ENCODE results near the gene MED13. TPM values are rescaled to one million over a fixed set of nuclear protein-coding genes. Genes with fewer than 3 reads are reported as not detected.

MED13 gene
- total and polyA plus RNA-seq, 9 donors = 15.9 to 40.6 (median 27.1) TPM

DNA sequence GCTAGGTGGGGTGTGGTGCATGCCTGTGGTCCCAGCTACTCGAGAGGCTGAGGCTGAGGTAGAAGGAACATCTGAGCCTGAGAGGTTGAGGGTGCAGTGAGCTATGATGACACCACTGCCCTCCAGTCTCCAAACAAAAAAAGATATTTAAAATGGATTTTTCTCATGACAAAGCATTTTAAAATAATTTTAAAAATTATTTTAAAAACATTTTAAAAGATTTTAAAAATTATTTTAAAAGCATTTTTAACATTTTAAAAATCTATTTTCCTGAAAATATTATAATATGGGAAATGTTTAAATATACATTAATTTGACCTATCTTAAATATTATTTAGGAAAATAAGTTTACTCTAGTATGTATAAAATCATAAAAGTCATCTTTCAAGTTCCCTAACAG is 26.8 kb downstream of the MED13 start:
- no peaks in the 10 kb centered on the region for H3K4me1 ChIP-seq (ENCODE audit: control insufficient read depth, insufficient read depth, low read length)
- no peak overlapping the region for H3K4me3 ChIP-seq (ENCODE audit: low read length)
- H3K27ac ChIP-seq (ENCODE audit: low read length) = no peak overlapping the region
- no peak for DNase-seq
- WGBS (ENCODE audit: insufficient coverage) = no CpG with 5 or more reads among the region's 1 CpG
- H3K9me3 ChIP-seq (replicated peaks; ENCODE audit: control insufficient read depth, low read depth, low read length) = no peaks in the 10 kb centered on the region
- no peaks in the 10 kb centered on the region for H3K27me3 ChIP-seq (ENCODE audit: control insufficient read depth, insufficient read depth, low read length)
- H3K36me3 ChIP-seq (ENCODE audit: control insufficient read depth, insufficient read depth, low read length) = peaks cover 9% of the 10 kb centered on the region

GRCh38 chr17:62033317-62033716 is 31.8 kb downstream of the MED13 start:
- Histone ChIP-seq H3K36me3 (ENCODE audit: control insufficient read depth, insufficient read depth, low read length) (peaks cover 36% of the 10 kb centered on the region), H3K27me3 (ENCODE audit: control insufficient read depth, insufficient read depth, low read length) (no peaks in the 10 kb centered on the region), H3K9me3 (replicated peaks; ENCODE audit: control insufficient read depth, low read depth, low read length) (no peaks in the 10 kb centered on the region), H3K4me3 (ENCODE audit: low read length) (no peak overlapping the region), H3K27ac (ENCODE audit: low read length) (no peak overlapping the region), H3K4me1 (ENCODE audit: control insufficient read depth, insufficient read depth, low read length) (no peaks in the 10 kb centered on the region)
- no peak for DNase-seq

DNA sequence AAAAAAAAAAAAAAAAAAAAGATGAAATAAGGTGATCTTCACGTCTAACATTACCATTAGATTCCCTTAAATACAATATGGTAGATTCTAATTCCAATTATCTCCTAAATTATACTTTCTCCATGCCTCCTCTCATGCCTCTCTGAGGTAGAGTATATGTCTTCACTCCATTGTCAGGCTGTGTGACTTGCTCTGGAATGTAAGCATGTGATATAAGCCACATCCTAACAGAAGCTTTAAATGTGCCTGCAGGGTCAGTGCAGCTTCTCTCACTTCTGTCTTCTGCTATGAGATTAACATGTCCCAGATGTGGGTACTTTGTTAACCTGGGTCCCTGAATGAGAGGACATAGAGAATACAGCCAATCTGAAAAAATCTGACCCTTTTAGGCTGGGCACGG is 32.6 kb downstream of the MED13 start:
- Histone ChIP-seq H3K4me1 (ENCODE audit: control insufficient read depth, insufficient read depth, low read length) (no peaks in the 10 kb centered on the region), H3K4me3 (ENCODE audit: low read length) (no peak overlapping the region), H3K27ac (ENCODE audit: low read length) (no peak overlapping the region), H3K36me3 (ENCODE audit: control insufficient read depth, insufficient read depth, low read length) (peaks cover 42% of the 10 kb centered on the region), H3K27me3 (ENCODE audit: control insufficient read depth, insufficient read depth, low read length) (no peaks in the 10 kb centered on the region), H3K9me3 (replicated peaks; ENCODE audit: control insufficient read depth, low read depth, low read length) (no peaks in the 10 kb centered on the region)
- 86% methylated on average over 1 of the region's 2 CpGs for WGBS (ENCODE audit: insufficient coverage)
- no peak for DNase-seq

DNA sequence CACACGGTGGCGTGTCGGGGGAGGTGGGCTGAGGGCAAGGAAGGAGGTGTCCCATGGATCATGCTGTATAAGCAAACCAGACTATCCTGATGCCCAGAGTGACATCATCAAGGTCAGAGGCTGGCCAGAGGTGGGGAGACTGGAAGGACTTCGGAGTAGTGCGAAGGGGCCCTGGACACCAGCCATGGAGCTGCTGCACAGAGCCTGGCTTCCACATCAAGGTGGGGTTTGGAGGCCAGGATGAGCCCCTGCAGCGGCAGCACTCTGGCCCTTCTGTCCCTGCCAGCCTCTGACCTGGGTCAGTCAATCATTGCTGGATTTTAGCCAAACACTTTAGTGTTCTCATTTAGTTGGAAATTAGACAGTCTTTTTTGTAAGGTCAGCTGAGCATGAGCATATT is 34.8 kb downstream of the MED13 start:
- DNase-seq = peak; percentile 3
- Histone ChIP-seq H3K4me3 (ENCODE audit: low read length) (no peak overlapping the region), H3K4me1 (ENCODE audit: control insufficient read depth, insufficient read depth, low read length) (no peaks in the 10 kb centered on the region), H3K9me3 (replicated peaks; ENCODE audit: control insufficient read depth, low read depth, low read length) (no peaks in the 10 kb centered on the region), H3K27me3 (ENCODE audit: control insufficient read depth, insufficient read depth, low read length) (no peaks in the 10 kb centered on the region), H3K27ac (ENCODE audit: low read length) (no peak overlapping the region), H3K36me3 (ENCODE audit: control insufficient read depth, insufficient read depth, low read length) (peaks cover 49% of the 10 kb centered on the region)
- 100% methylated on average over 2 of the region's 6 CpGs for WGBS (ENCODE audit: insufficient coverage)

DNA sequence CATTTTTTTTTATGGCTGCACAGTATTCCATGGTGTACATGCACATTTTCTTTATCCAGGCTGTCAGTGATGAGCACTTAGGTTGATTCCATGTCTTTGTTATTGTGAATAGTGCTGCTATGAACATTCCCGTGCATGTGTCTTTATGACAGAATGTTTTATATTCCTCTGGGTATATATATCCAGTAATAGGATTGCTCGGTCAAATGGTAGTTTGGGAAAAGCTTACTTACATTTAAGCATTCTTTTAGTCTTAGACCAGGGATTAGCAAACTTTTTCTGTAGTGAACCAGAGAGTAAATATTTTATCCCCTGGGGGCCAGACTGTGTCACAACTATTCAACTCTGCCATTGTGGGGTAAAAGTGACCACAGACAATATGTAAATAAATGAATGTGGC is 40.2 kb downstream of the MED13 start:
- H3K36me3 ChIP-seq (ENCODE audit: control insufficient read depth, insufficient read depth, low read length) = peaks cover 47% of the 10 kb centered on the region
- H3K4me3 ChIP-seq (ENCODE audit: low read length) = no peak overlapping the region
- H3K27ac ChIP-seq (ENCODE audit: low read length) = no peak overlapping the region
- no peaks in the 10 kb centered on the region for H3K9me3 ChIP-seq (replicated peaks; ENCODE audit: control insufficient read depth, low read depth, low read length)
- no CpG with 5 or more reads among the region's 2 CpGs for WGBS (ENCODE audit: insufficient coverage)
- H3K27me3 ChIP-seq (ENCODE audit: control insufficient read depth, insufficient read depth, low read length) = no peaks in the 10 kb centered on the region
- H3K4me1 ChIP-seq (ENCODE audit: control insufficient read depth, insufficient read depth, low read length) = no peaks in the 10 kb centered on the region
- no peak for DNase-seq

DNA sequence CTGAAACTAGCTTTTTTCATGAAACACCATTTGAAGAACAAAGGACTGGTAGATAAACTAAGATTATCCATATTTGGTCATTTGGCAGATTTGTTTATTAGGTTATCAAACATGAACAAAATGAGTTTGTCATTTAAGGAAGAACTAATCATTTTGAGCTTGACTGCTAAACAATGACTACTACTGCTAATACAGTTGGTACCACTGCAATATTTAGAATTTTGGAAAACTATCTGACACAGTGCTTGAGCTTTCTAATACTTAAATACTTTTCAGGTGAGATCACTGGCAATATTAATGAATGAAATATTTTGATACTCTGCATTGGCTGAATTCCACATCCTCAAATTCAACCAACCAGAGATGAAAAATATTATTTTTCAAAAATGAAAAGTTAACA is 47.2 kb downstream of the MED13 start:
- Histone ChIP-seq H3K4me1 (ENCODE audit: control insufficient read depth, insufficient read depth, low read length) (no peaks in the 10 kb centered on the region), H3K9me3 (replicated peaks; ENCODE audit: control insufficient read depth, low read depth, low read length) (no peaks in the 10 kb centered on the region), H3K36me3 (ENCODE audit: control insufficient read depth, insufficient read depth, low read length) (peaks cover 25% of the 10 kb centered on the region), H3K27ac (ENCODE audit: low read length) (no peak overlapping the region), H3K4me3 (ENCODE audit: low read length) (no peak overlapping the region), H3K27me3 (ENCODE audit: control insufficient read depth, insufficient read depth, low read length) (no peaks in the 10 kb centered on the region)
- DNase-seq = no peak

DNA sequence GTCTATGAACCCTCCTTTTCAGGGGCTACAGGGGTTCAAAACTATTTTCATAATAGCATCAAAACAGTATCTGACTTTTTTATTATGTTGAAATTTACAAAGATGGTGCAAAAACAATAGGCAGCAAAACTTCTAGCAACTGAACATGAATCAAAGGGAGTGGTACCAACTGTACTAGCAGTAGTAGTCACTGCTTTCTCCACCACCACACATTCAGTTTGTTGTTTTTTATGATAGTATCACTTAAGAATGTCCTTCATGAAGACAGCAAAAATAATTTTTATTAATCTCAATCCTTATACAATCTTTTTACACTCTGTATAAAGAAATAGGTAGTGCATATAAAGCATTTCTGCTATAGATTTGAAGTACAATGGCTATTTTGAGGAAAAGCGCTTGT is 47.6 kb downstream of the MED13 start:
- Histone ChIP-seq H3K9me3 (replicated peaks; ENCODE audit: control insufficient read depth, low read depth, low read length) (no peaks in the 10 kb centered on the region), H3K27ac (ENCODE audit: low read length) (no peak overlapping the region), H3K36me3 (ENCODE audit: control insufficient read depth, insufficient read depth, low read length) (peaks cover 21% of the 10 kb centered on the region), H3K4me3 (ENCODE audit: low read length) (no peak overlapping the region), H3K27me3 (ENCODE audit: control insufficient read depth, insufficient read depth, low read length) (no peaks in the 10 kb centered on the region), H3K4me1 (ENCODE audit: control insufficient read depth, insufficient read depth, low read length) (no peaks in the 10 kb centered on the region)
- no CpG with 5 or more reads among the region's 1 CpG for WGBS (ENCODE audit: insufficient coverage)
- no peak for DNase-seq

- 80% methylated on average over 1 of the region's 1 CpG for WGBS (ENCODE audit: insufficient coverage)
- Histone ChIP-seq H3K27me3 (ENCODE audit: control insufficient read depth, insufficient read depth, low read length) (no peaks in the 10 kb centered on the region), H3K4me3 (ENCODE audit: low read length) (no peak overlapping the region), H3K27ac (ENCODE audit: low read length) (no peak overlapping the region), H3K36me3 (ENCODE audit: control insufficient read depth, insufficient read depth, low read length) (peaks cover 20% of the 10 kb centered on the region), H3K4me1 (ENCODE audit: control insufficient read depth, insufficient read depth, low read length) (no peaks in the 10 kb centered on the region), H3K9me3 (replicated peaks; ENCODE audit: control insufficient read depth, low read depth, low read length) (no peaks in the 10 kb centered on the region)
- no peak for DNase-seq
Observed at GRCh38 chr17:62014526-62014925, 50.6 kb downstream of the MED13 start.

DNA sequence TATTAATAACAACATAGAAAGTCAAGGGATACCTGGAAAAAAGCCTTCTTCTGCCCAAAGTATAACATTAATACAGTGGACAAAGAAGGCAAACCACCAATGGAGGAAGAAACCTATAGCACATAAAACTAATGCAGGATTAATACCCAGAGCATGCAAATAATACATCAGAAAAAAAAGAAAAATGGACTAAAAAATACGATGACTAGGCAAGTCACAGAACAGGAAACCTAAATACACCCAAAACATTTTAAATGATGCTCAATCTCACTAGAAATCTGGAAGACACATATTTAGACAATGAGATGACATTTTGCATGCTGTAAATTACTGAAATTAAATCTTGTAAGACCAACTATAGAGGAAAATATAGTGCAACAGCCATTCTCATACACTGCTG is 55.9 kb downstream of the MED13 start:
- Histone ChIP-seq H3K4me3 (ENCODE audit: low read length) (no peak overlapping the region), H3K4me1 (ENCODE audit: control insufficient read depth, insufficient read depth, low read length) (no peaks in the 10 kb centered on the region), H3K36me3 (ENCODE audit: control insufficient read depth, insufficient read depth, low read length) (peaks cover 14% of the 10 kb centered on the region), H3K27me3 (ENCODE audit: control insufficient read depth, insufficient read depth, low read length) (no peaks in the 10 kb centered on the region), H3K27ac (ENCODE audit: low read length) (no peak overlapping the region), H3K9me3 (replicated peaks; ENCODE audit: control insufficient read depth, low read depth, low read length) (no peaks in the 10 kb centered on the region)
- no CpG with 5 or more reads among the region's 1 CpG for WGBS (ENCODE audit: insufficient coverage)
- DNase-seq = no peak

- no peak for DNase-seq
- H3K27me3 ChIP-seq (ENCODE audit: control insufficient read depth, insufficient read depth, low read length) = no peaks in the 10 kb centered on the region
- WGBS (ENCODE audit: insufficient coverage) = no CpG with 5 or more reads among the region's 5 CpGs
- no peak overlapping the region for H3K4me3 ChIP-seq (ENCODE audit: low read length)
- H3K9me3 ChIP-seq (replicated peaks; ENCODE audit: control insufficient read depth, low read depth, low read length) = no peaks in the 10 kb centered on the region
- H3K27ac ChIP-seq (ENCODE audit: low read length) = no peak overlapping the region
- H3K36me3 ChIP-seq (ENCODE audit: control insufficient read depth, insufficient read depth, low read length) = peaks cover 11% of the 10 kb centered on the region
- no peaks in the 10 kb centered on the region for H3K4me1 ChIP-seq (ENCODE audit: control insufficient read depth, insufficient read depth, low read length)
Observed at GRCh38 chr17:62008294-62008693, 56.8 kb downstream of the MED13 start.

GRCh38 chr17:62004388-62004787 is 60.7 kb downstream of the MED13 start:
- H3K36me3 ChIP-seq (ENCODE audit: control insufficient read depth, insufficient read depth, low read length) = peaks cover 3% of the 10 kb centered on the region
- no peak overlapping the region for H3K4me3 ChIP-seq (ENCODE audit: low read length)
- H3K9me3 ChIP-seq (replicated peaks; ENCODE audit: control insufficient read depth, low read depth, low read length) = no peaks in the 10 kb centered on the region
- no peaks in the 10 kb centered on the region for H3K4me1 ChIP-seq (ENCODE audit: control insufficient read depth, insufficient read depth, low read length)
- DNase-seq = no peak
- no peaks in the 10 kb centered on the region for H3K27me3 ChIP-seq (ENCODE audit: control insufficient read depth, insufficient read depth, low read length)
- H3K27ac ChIP-seq (ENCODE audit: low read length) = no peak overlapping the region
